GM19043 (cell line): ENCODE results near the gene SGK1.

Experiments
- ATAC-seq: cut with Tn5 transposase; IDR thresholded peaks from one replicate; pipeline ENCODE4 v1.9.1; 2021; ENCODE audit warnings: low read depth; ENCODE audit not compliant: unreplicated experiment

Gene SGK1

GRCh38 chr6:134317471-134318131 is at the start of gene SGK1:
Gene SGK1, minus strand, starts transcription at chr6:134318112. Its CDS starts 652 bp downstream, at chr6:134317460.
- no peak for ATAC-seq

GRCh38 chr6:134363323-134364039 is 45.6 kb upstream of the SGK1 start:
- ATAC-seq: no peak

GRCh38 chr6:134361011-134361410 is 43.1 kb upstream of the SGK1 start:
- ATAC-seq: no peak

GRCh38 chr6:134359302-134359701 is 41.4 kb upstream of the SGK1 start:
- no peak for ATAC-seq

- no peak for ATAC-seq
Observed at GRCh38 chr6:134358320-134358719, 40.4 kb upstream of the SGK1 start.

GRCh38 chr6:134357022-134357487 is 39.1 kb upstream of the SGK1 start:
- ATAC-seq: no peak

GRCh38 chr6:134356405-134356804 is 38.5 kb upstream of the SGK1 start:
- ATAC-seq: no peak

- no peak for ATAC-seq
Observed at GRCh38 chr6:134352786-134353480, 35.0 kb upstream of the SGK1 start.

- no peak for ATAC-seq
Observed at GRCh38 chr6:134351615-134352474, 33.9 kb upstream of the SGK1 start.

- no peak for ATAC-seq
Observed at GRCh38 chr6:134347885-134348805, 30.2 kb upstream of the SGK1 start.

GRCh38 chr6:134346932-134347545 is 29.1 kb upstream of the SGK1 start:
- no peak for ATAC-seq

GRCh38 chr6:134345789-134346188 is 27.9 kb upstream of the SGK1 start:
- no peak for ATAC-seq

- ATAC-seq: no peak
Observed at GRCh38 chr6:134343066-134343465, 25.2 kb upstream of the SGK1 start.

GRCh38 chr6:134341999-134342567 is 24.2 kb upstream of the SGK1 start:
- ATAC-seq: no peak

GRCh38 chr6:134340179-134340975 is 22.5 kb upstream of the SGK1 start:
- no peak for ATAC-seq

- ATAC-seq: no peak
Observed at GRCh38 chr6:134339216-134339615, 21.3 kb upstream of the SGK1 start.

GRCh38 chr6:134331256-134331655 is 13.3 kb upstream of the SGK1 start:
- no peak for ATAC-seq

- no peak for ATAC-seq
Observed at GRCh38 chr6:134330555-134330954, 12.6 kb upstream of the SGK1 start.
